Nephron progenitor cell (in vitro differentiated cells): ENCODE data around the gene ADCY10.
A peak's percentile ranks its signal among the peaks of the same experiment; 100 is the strongest.
"Not testable (repeated sequence)": the region's sequence is repeated elsewhere in the genome, so short reads cannot be mapped to it uniquely, and the experiment has no call there.

Source experiments
- DNase-seq: peaks from one replicate; pipeline ENCODE4 v3.0.0; 2021
- H3K27ac Mint-ChIP-seq: 2 replicates; pipeline ENCODE4 v1.8.0; 2021; ENCODE audit warnings: mild to moderate bottlenecking, moderate library complexity, mixed read lengths
- H3K27me3 Mint-ChIP-seq: 2 replicates; pipeline ENCODE4 v1.8.0; 2021; ENCODE audit warnings: mild to moderate bottlenecking, low read depth, mixed read lengths; ENCODE audit not compliant: poor library complexity
- H3K36me3 Mint-ChIP-seq: 2 replicates; pipeline ENCODE4 v1.8.0; 2021; ENCODE audit warnings: low read depth, mixed read lengths
- H3K4me1 Mint-ChIP-seq: 2 replicates; pipeline ENCODE4 v1.8.0; 2021; ENCODE audit warnings: mixed read lengths
- H3K4me3 Mint-ChIP-seq: 2 replicates; pipeline ENCODE4 v1.8.0; 2021; ENCODE audit warnings: mild to moderate bottlenecking, moderate library complexity, mixed read lengths
- H3K9me3 Mint-ChIP-seq: 2 replicates; pipeline ENCODE4 v1.8.0; 2021; ENCODE audit warnings: mild to moderate bottlenecking, moderate library complexity, mixed read lengths
- TF ChIP-seq, protein P1 (sequence below): fragments of 200-600 bp; sonication (generic); IDR thresholded peaks from 2 replicates; pipeline ENCODE4 v1.5.0; 2021; ENCODE audit warnings: antibody characterized with exemption

ADCY10 gene

DNA sequence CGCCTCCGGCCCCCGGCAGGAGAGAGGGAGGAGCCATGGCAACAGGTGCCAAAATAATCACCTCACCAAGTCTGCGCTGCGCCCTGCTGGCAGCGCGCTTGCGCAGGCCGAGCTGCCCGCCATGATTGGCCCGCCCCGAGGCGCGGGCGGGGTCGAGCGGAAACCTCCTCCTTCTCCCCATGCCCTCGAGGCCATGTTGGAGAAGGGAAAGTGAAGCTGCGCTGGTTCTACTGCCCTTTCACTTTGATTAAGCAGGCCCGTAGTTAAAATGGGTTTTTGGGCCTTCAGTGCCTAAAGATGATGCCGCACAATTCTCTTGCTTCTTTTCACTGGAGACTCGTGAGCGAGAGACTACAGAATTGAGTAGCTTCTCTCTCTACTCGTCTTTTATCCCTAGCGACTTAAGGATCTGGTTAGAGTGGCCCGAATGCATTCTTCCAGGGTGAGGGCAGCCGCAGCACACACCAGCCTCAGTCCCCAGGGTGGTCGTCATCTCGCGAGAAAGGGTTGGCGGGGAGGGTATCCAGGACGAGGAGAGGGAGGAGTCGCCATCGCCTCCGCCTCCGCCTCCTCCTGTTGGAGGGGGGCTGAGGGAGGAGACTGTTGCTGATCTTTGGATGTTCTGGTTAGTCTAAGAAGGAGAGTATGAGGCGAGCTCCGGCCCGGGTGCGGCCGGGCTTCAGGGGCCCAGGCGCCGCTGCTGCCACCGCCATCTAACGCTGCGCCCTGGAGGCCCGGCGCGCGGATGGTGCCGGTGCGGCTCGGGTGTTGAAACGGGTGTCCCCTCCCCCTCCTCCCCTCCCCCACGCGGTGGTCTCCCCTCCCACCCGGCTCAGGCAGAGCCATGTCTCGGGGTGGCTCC is 22.4 kb upstream of the ADCY10 start, which contains the start of gene DCAF6:
TSS of gene DCAF6 (plus strand) at position 616 of the 862 bp plus-strand sequence. CDS start at position 845, 229 bp downstream.
- Mint-ChIP-seq H3K36me3 (peaks cover 2% of the 10 kb centered on the region), H3K4me1 (peaks cover 30% of the 10 kb centered on the region)
- TF ChIP-seq, protein P1, sequence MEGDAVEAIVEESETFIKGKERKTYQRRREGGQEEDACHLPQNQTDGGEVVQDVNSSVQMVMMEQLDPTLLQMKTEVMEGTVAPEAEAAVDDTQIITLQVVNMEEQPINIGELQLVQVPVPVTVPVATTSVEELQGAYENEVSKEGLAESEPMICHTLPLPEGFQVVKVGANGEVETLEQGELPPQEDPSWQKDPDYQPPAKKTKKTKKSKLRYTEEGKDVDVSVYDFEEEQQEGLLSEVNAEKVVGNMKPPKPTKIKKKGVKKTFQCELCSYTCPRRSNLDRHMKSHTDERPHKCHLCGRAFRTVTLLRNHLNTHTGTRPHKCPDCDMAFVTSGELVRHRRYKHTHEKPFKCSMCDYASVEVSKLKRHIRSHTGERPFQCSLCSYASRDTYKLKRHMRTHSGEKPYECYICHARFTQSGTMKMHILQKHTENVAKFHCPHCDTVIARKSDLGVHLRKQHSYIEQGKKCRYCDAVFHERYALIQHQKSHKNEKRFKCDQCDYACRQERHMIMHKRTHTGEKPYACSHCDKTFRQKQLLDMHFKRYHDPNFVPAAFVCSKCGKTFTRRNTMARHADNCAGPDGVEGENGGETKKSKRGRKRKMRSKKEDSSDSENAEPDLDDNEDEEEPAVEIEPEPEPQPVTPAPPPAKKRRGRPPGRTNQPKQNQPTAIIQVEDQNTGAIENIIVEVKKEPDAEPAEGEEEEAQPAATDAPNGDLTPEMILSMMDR, result no peak

DNA sequence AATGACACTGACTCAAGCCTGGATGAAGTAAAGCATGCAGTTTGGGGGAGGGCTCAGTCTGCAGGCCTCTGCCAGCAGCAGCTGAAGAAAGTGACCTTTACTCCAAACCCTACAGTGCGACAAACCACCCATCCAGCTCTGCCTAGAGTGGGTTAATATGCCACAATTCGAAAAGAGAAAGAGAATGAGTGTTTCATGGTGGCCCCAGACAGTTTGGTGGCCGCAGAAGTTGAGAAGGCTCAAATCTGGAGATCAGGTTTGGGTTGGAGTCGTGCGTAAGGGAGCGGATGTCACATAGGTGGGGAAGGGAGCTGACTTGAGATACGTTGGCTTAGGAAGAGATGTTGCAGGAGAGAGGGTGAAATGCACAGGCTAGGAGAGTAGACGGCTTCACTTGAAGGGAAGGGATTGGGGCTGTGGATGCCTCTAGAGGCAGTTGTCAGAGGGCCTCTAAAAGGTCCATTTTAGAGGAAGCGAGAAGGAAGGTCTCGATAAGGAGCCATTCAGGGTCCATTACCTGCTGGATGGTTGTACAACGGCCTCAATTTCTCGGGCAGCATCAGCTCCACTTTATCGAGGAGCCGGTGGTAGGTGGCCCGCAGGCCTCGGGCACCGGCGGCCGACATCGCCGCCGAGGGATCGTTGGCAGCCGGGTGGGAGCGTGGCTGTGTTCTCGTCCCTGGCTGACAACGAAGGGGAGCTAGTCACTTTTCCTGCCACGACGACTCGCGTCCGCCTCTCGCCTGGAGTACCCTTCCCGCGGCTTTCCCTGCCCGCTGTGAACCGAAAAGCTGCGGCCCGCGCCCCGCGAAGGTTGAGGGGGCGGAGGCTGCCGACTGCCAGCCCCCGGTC is 21.5 kb upstream of the ADCY10 start:
- H3K4me1 Mint-ChIP-seq, result peaks cover 30% of the 10 kb centered on the region
- H3K9me3 Mint-ChIP-seq, result no peaks in the 10 kb centered on the region
- peak; percentile 18 for DNase-seq
- H3K36me3 Mint-ChIP-seq, result no peaks in the 10 kb centered on the region
- peaks cover 3% of the 10 kb centered on the region for H3K27me3 Mint-ChIP-seq
- H3K4me3 Mint-ChIP-seq, result peak overlapping the region; percentile 94
- H3K27ac Mint-ChIP-seq, result peak overlapping the region; percentile 95
- TF ChIP-seq, protein P1, result no peak

More for the DNA sequence above, 22.4 kb upstream of the ADCY10 start, which contains the start of gene DCAF6:
- H3K4me3 Mint-ChIP-seq, result peak within 1 kb of the TSS; percentile 94
- peaks cover under 1% of the 10 kb centered on the region for H3K9me3 Mint-ChIP-seq
- DNase-seq, result peak; percentile 93
- peak within 1 kb of the TSS; percentile 100 for H3K27ac Mint-ChIP-seq
- peaks cover 3% of the 10 kb centered on the region for H3K27me3 Mint-ChIP-seq

DNA sequence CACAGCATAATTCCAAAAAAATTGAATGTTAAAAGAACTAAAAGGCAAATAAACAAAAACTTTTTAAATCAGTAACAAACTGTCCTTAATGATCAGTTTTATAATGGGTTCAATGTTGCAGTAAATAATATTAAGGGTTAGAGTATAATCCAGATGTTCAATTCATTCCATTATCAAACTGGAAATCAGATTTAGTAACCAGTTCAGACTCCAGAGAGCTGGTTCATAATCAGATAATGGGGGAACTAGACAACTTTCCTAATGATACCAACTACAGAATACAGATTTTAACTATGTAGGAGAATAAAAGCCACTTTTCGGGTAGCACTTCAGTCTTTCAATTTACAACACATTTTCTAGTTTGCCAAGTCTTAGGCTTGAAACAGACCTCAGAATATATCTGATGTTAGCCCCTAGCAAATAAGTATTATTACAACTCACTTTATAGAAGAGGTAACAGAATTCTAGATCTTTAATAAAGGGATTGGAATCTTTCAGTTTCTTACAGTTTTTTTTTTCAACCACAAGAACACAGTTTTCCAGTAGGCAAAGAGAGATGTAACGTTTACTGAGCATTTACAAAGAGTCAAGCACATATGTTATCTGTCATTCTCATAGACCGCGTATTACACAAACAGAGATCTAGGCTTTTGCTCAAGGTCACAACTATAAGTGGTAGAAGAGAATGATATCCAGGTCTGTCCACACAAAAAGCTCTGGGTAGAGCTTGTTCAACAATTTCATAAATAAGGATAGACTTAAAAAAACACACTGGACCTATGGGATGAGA is 20.7 kb upstream of the ADCY10 start:
- H3K27ac Mint-ChIP-seq, result peak overlapping the region; percentile 95

DNA sequence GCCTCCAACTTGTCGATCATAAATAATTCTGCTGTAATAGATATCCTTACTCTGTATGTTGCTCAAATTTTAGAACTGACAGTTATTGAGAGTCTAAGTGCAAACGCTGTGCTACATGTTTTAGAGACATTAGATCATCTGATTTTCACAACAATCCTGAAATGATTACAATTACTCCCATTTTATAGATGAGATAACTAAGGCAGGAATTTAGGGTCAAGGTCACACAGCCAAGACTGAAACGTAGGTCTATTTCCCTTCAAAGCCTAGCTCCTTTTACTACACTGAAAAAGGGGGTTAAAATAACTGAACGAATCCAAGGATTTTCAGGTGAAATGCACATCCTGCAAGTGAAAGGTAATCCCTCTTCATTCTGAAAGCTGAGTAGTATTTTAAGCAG is 19.9 kb upstream of the ADCY10 start:
- no peaks in the 10 kb centered on the region for H3K36me3 Mint-ChIP-seq
- H3K4me3 Mint-ChIP-seq, result no peak overlapping the region
- peaks cover 3% of the 10 kb centered on the region for H3K27me3 Mint-ChIP-seq
- H3K9me3 Mint-ChIP-seq, result no peaks in the 10 kb centered on the region
- DNase-seq, result no peak
- H3K4me1 Mint-ChIP-seq, result peaks cover 30% of the 10 kb centered on the region
- TF ChIP-seq, protein P1, result no peak
- H3K27ac Mint-ChIP-seq, result no peak overlapping the region

More for the DNA sequence above, 20.7 kb upstream of the ADCY10 start:
- peaks cover 3% of the 10 kb centered on the region for H3K27me3 Mint-ChIP-seq
- H3K9me3 Mint-ChIP-seq, result no peaks in the 10 kb centered on the region
- no peaks in the 10 kb centered on the region for H3K36me3 Mint-ChIP-seq
- TF ChIP-seq, protein P1, result no peak
- no peak for DNase-seq
- peaks cover 30% of the 10 kb centered on the region for H3K4me1 Mint-ChIP-seq
- H3K4me3 Mint-ChIP-seq, result peak overlapping the region; percentile 94

DNA sequence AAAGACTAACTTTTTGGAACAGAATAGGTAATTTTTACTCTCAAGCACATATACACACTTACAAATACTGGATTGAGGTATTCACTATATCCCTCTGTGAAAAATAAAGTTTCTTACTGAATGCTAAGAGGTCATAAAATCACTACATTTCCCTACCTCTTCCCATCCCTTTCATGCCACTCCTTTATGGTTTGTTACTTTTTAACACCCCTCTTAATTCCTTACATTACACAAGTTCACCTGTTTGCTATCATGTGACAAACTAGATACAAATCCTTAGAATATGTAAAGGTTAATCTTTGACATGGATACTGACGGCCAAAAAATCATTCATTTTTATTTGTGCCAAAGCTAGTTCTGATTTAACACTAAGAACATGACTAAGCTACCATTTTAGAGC is 15.8 kb upstream of the ADCY10 start:
- DNase-seq, result no peak
- H3K4me1 Mint-ChIP-seq, result peaks cover 38% of the 10 kb centered on the region
- no peak overlapping the region for H3K27ac Mint-ChIP-seq
- peaks cover 3% of the 10 kb centered on the region for H3K27me3 Mint-ChIP-seq
- TF ChIP-seq, protein P1, result no peak
- no peaks in the 10 kb centered on the region for H3K36me3 Mint-ChIP-seq
- no peaks in the 10 kb centered on the region for H3K9me3 Mint-ChIP-seq
- H3K4me3 Mint-ChIP-seq, result no peak overlapping the region

DNA sequence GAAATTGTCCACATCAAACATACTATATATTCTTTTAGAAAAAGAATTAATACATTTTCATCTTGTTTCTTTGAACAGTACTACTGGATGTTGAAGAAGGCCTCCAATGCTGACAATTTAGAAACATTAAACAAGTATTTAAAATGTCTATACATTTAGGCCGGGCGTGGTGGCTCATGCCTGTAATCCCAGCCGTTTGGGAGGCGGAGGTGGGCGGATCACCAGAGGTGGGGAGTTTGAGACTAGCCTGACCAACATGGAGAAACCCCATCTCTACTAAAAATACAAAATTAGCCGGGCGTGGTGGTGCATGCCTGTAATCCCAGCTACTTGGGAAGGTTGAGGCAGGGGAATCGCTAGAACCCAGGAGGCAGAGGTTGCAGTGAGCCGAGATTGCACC is 15.0 kb upstream of the ADCY10 start:
- H3K27me3 Mint-ChIP-seq, H3K4me3 Mint-ChIP-seq, H3K27ac Mint-ChIP-seq, H3K9me3 Mint-ChIP-seq, H3K36me3 Mint-ChIP-seq, DNase-seq: not testable (repeated sequence)
- peaks cover 30% of the 10 kb centered on the region for H3K4me1 Mint-ChIP-seq
